Gastrocnemius medialis (tissue), 4 donors: Measurements from ENCODE around the gene C7orf33. TPM values are rescaled to one million over a fixed set of nuclear protein-coding genes. Genes with fewer than 3 reads are reported as not detected.

Experiments
- ATAC-seq, 2 donors: fragments of 150-250 bp; one replicate each; pipeline ENCODE4 v1.9.1; 2016
- DNase-seq, 2 donors: peaks; one replicate each; pipeline ENCODE4 v3.0.0-alpha.2; 2019
- H3K27ac ChIP-seq, 4 donors: fragments of 200-600 bp; sonication (generic); 1 replicate in 1 of 4; 2 replicates in 3 of 4; pipeline ENCODE4 v1.5.1; 2016 to 2018; ENCODE audit warnings: mild to moderate bottlenecking in 2 of 4, moderate library complexity in 1 of 4
- H3K27me3 ChIP-seq, 3 donors: fragments of 200-600 bp; sonication (generic) in 2 of 3; 1 replicate in 1 of 3; 2 replicates in 2 of 3; pipeline versions ENCODE4 v1.5.1 to v1.6.0; 2016 to 2019; ENCODE audit warnings: mild to moderate bottlenecking in 1 of 3, moderate library complexity in 1 of 3
- H3K36me3 ChIP-seq, 2 donors: fragments of 200-600 bp; sonication (generic) in 1 of 2; one replicate each; pipeline ENCODE4 v1.5.1; 2017 to 2018
- H3K4me1 ChIP-seq, 2 donors: fragments of 200-600 bp; sonication (generic) in 1 of 2; one replicate each; pipeline ENCODE4 v1.5.1; 2016 to 2017; ENCODE audit warnings: mild to moderate bottlenecking in 2 of 2
- H3K4me3 ChIP-seq, 4 donors: fragments of 200-600 bp; sonication (generic) in 3 of 4; 1 replicate in 1 of 4; 2 replicates in 3 of 4; pipeline ENCODE4 v1.5.1; 2016 to 2019; ENCODE audit warnings: mild to moderate bottlenecking in 2 of 4
- H3K9me3 ChIP-seq, 3 donors: fragments of 200-600 bp; sonication (generic) in 2 of 3; 1 replicate in 1 of 3; 2 replicates in 2 of 3; pipeline ENCODE4 v1.5.1; 2016 to 2019
- CTCF ChIP-seq, 5 experiments: fragments of 450-650 bp in 3 of 5; fragments of 200-600 bp in 2 of 5; sonication (generic) in 2 of 5; IDR thresholded peaks in 4 of 5; conservative IDR thresholded peaks in 1 of 5; 1 replicate in 4 of 5; 2 replicates in 1 of 5; pipeline ENCODE4 v1.5.1; 2016 to 2019; ENCODE audit warnings: antibody characterized with exemption in 5 of 5, mild to moderate bottlenecking in 3 of 5, moderate library complexity in 3 of 5
- POLR2A ChIP-seq, 2 donors: fragments of 450-650 bp; IDR thresholded peaks; one replicate each; pipeline ENCODE4 v1.6.1; 2017; ENCODE audit warnings: antibody characterized with exemption in 2 of 2, mild to moderate bottlenecking in 2 of 2, moderate library complexity in 2 of 2
- in situ Hi-C, 4 donors: fragments of 200-750 bp; cut with MboI; loops; one replicate each; pipeline versions ENCODE4 v1.15.0 to v1.8.0; 2017; ENCODE audit warnings: low sequenced_read_pairs in 4 of 4
- intact Hi-C: fragments of 100-400 bp; cut with DNase I; formaldehyde crosslinking; loops from one replicate; pipeline ENCODE4 v1.15.1; 2023; ENCODE audit warnings: low total_unique reads
- total RNA-seq, 4 donors: library from RNA; depleted of rRNA; stranded (reverse); fragments of >200 nt; gene quantifications; one replicate each; pipeline versions ENCODE4 v1.1.0 to v1.2.3, GENCODE V29; 2016

Gene C7orf33
- total RNA-seq, 4 donors from 2014 or later = not detected

DNA sequence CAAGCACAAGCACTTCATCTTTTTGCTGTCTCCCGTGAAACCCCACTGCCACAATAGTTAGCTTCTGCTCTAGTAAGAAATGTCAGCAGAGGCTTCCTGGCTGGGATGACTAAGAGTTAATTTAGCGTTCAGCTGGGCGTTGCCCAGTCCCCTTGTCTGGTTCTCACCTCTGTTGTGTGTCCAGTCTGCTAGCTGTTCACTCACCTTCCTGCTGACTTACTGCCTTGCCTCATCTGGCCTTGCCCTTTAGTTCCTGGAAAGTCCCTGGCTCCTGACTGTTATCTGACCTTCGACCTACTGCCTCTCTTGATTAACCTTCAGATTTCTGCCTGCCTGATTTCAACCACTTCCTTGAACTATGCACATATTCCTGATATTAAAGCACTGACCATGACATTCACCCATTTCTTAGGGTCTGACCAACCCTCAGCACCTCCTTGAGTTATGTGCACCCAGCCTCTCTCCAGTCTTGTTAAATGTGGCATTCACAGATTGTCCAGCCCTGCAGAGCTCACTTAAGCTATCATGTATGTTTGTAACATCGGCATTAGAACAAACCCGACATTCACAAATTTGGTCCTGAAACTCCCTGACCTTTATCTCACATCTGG, 30.3 kb downstream of the C7orf33 start:
- TF ChIP-seq CTCF (IDR thresholded peaks at IDR 0.05 in 4 of 5, conservative IDR thresholded peaks at IDR 0.05 in 1 of 5) = no peak
- TF ChIP-seq POLR2A (IDR thresholded peaks at IDR 0.05) = no peak
- ATAC-seq (no peak), DNase-seq (no peak)
- Histone ChIP-seq H3K36me3 (no peaks in the 10 kb centered on the region), H3K4me1 (peaks cover 22 to 25% of the 10 kb centered on the region in 2 donors), H3K27me3 (no peaks in the 10 kb centered on the region), H3K27ac (no peak overlapping the region), H3K4me3 (no peak overlapping the region), H3K9me3 (no peaks in the 10 kb centered on the region)
- in situ Hi-C loops (no loop called here), intact Hi-C loops (no loop called here)

- no peak for TF ChIP-seq CTCF (IDR thresholded peaks at IDR 0.05 in 4 of 5, conservative IDR thresholded peaks at IDR 0.05 in 1 of 5)
- TF ChIP-seq POLR2A (IDR thresholded peaks at IDR 0.05) = no peak
- no peak for DNase-seq
- no peaks in the 10 kb centered on the region for H3K36me3 ChIP-seq
- H3K4me3 ChIP-seq = no peak overlapping the region
- in situ Hi-C loops = no loop called here
- H3K27me3 ChIP-seq = no peaks in the 10 kb centered on the region
- H3K9me3 ChIP-seq = no peaks in the 10 kb centered on the region
- intact Hi-C loops = no loop called here
- H3K27ac ChIP-seq = no peak overlapping the region
- ATAC-seq = no peak
- peaks cover 22 to 25% of the 10 kb centered on the region in 2 donors for H3K4me1 ChIP-seq
These were observed 31.0 kb downstream of the C7orf33 start for GRCh38 chr7:148621563-148621962.

GRCh38 chr7:148622887-148623585, 32.5 kb downstream of the C7orf33 start:
- in situ Hi-C loops = no loop called here
- Histone ChIP-seq H3K27me3 (no peaks in the 10 kb centered on the region), H3K36me3 (no peaks in the 10 kb centered on the region), H3K4me3 (no peak overlapping the region), H3K9me3 (no peaks in the 10 kb centered on the region), H3K4me1 (peaks cover 22 to 25% of the 10 kb centered on the region in 2 donors), H3K27ac (no peak overlapping the region)
- TF ChIP-seq POLR2A (IDR thresholded peaks at IDR 0.05) (no peak), CTCF (IDR thresholded peaks at IDR 0.05 in 4 of 5, conservative IDR thresholded peaks at IDR 0.05 in 1 of 5) (no peak)
- DNase-seq (no peak), ATAC-seq (no peak)
- intact Hi-C loops = no loop called here

GRCh38 chr7:148623586-148624282, 33.2 kb downstream of the C7orf33 start:
- Histone ChIP-seq H3K27me3 (no peaks in the 10 kb centered on the region), H3K9me3 (no peaks in the 10 kb centered on the region), H3K27ac (peak overlapping the region in 3 of 4 donors; percentile 56 to 69 (median 65)), H3K4me3 (peak overlapping the region in 1 of 4 donors; percentile 10), H3K4me1 (peaks cover 22 to 25% of the 10 kb centered on the region in 2 donors), H3K36me3 (no peaks in the 10 kb centered on the region)
- in situ Hi-C loops = no loop called here
- TF ChIP-seq CTCF (IDR thresholded peaks at IDR 0.05 in 4 of 5, conservative IDR thresholded peaks at IDR 0.05 in 1 of 5) (no peak), POLR2A (IDR thresholded peaks at IDR 0.05) (no peak)
- intact Hi-C loops = no loop called here
- ATAC-seq = no peak
- no peak for DNase-seq
